HepG2 (cell line): ENCODE measurements around the gene SLCO4A1. TPM values are rescaled to one million over a fixed set of nuclear protein-coding genes. Genes with fewer than 3 reads are reported as not detected.

ENCODE experiments used
- ATAC-seq: fragments of 200-7000 bp; cut with Tn5 transposase; 3 replicates; pipeline ENCODE4 v1.9.1; 2020; ENCODE audit warnings: mild to moderate bottlenecking, moderate library complexity
- BruUV-seq: library from RNA; stranded (reverse); fragments of 400-500 nt; replicated peaks from 2 replicates; lab custom pipeline; 2021; lab: Mats Ljungman, UMichigan
- CTCF ChIA-PET: fragments of 300-600 bp; formaldehyde crosslinking; extraction: SDS; loops from one replicate; lab custom pipeline; 2021; ENCODE audit warnings: low total read pairs, inconsistent platforms, low intra/inter-chr PET ratio; lab: Yijun Ruan, JAX
- POLR2A ChIA-PET: fragments of 350-600 bp; sonication (Branson Sonifier 250); formaldehyde crosslinking; loops from one replicate; lab custom pipeline; 2020; ENCODE audit warnings: antibody characterized with exemption, inconsistent platforms; lab: Yijun Ruan, JAX
- DNase-seq: peaks from one replicate; pipeline ENCODE4 v3.0.0-alpha.2; 2015; ENCODE audit warnings: low spot score
- FAIRE-seq: peaks from 3 replicates; lab custom pipeline; 2011; peaks lifted over from hg19 to GRCh38; lab: Jason Lieb, UNC
- H2AFZ ChIP-seq: one replicate; pipeline ENCODE4 v1.6.1; 2011; ENCODE audit warnings: low read length, inconsistent platforms
- H3K27ac ChIP-seq: fragments of 300-600 bp; 3 replicates; pipeline ENCODE4 v1.8.0; 2011; ENCODE audit warnings: mixed run types, mild to moderate bottlenecking, mixed read lengths, low read length, inconsistent platforms; ENCODE audit not compliant: insufficient read depth; ENCODE audit errors: extremely low read length
- H3K27me3 ChIP-seq, 2 experiments: fragments of 200-600 bp in 1 of 2; 2 replicates in 1 of 2; 3 replicates in 1 of 2; pipeline versions ENCODE4 v1.6.0 to v1.8.0; 2011; ENCODE audit warnings: low read length in 2 of 2, mild to moderate bottlenecking in 2 of 2, moderate library complexity in 2 of 2, inconsistent platforms in 1 of 2; ENCODE audit not compliant: insufficient read depth in 2 of 2, control insufficient read depth in 1 of 2
- H3K36me3 ChIP-seq, 2 experiments: fragments of 200-600 bp in 1 of 2; replicated peaks in 1 of 2; 2 replicates in 1 of 2; 3 replicates in 1 of 2; pipeline versions ENCODE4 v1.5.1 to v1.8.0; 2011; ENCODE audit warnings: low read length in 2 of 2, inconsistent platforms in 1 of 2; ENCODE audit not compliant: insufficient read depth in 2 of 2, control insufficient read depth in 1 of 2
- H3K4me1 ChIP-seq: 2 replicates; pipeline ENCODE4 v1.5.1; 2012; ENCODE audit warnings: low read length, inconsistent platforms; ENCODE audit not compliant: insufficient read depth
- H3K4me2 ChIP-seq: 2 replicates; pipeline ENCODE4 v1.6.0; 2011; ENCODE audit warnings: low read depth, low read length, inconsistent platforms
- H3K4me3 ChIP-seq, 3 experiments: fragments of 200-600 bp in 1 of 3; sonication (generic), shearing (Covaris generic) in 1 of 3; replicated peaks in 1 of 3; 2 replicates each; pipeline ENCODE4 v1.5.1; 2011 to 2016; ENCODE audit warnings: low read length in 3 of 3, inconsistent platforms in 2 of 3, low read depth in 2 of 3, mild to moderate bottlenecking in 2 of 3, control low read depth in 1 of 3, mixed read lengths in 1 of 3; ENCODE audit not compliant: insufficient read depth in 1 of 3
- H3K79me2 ChIP-seq: one replicate; pipeline ENCODE4 v1.6.1; 2011; ENCODE audit warnings: low read length, inconsistent platforms; ENCODE audit not compliant: insufficient read depth
- H3K9ac ChIP-seq: 2 replicates; pipeline ENCODE4 v1.6.0; 2011; ENCODE audit warnings: mild to moderate bottlenecking, low read depth, low read length, inconsistent platforms; ENCODE audit not compliant: insufficient read depth
- H3K9me3 ChIP-seq: 2 replicates; pipeline ENCODE4 v1.5.1; 2012; ENCODE audit warnings: mild to moderate bottlenecking, low read length
- H4K20me1 ChIP-seq: 2 replicates; pipeline ENCODE4 v1.6.0; 2011; ENCODE audit warnings: inconsistent platforms, mild to moderate bottlenecking, low read length, moderate library complexity; ENCODE audit not compliant: insufficient read depth
- CBX1 ChIP-seq: IDR thresholded peaks from one replicate; pipeline ENCODE4 v1.6.1; 2016; ENCODE audit warnings: antibody characterized with exemption, low read depth
- ESRRA ChIP-seq: sonication (generic); formaldehyde crosslinking; IDR thresholded peaks from 2 replicates; pipeline ENCODE4 v1.5.1; 2020; ENCODE audit warnings: mild to moderate bottlenecking, low read depth, missing genetic modification reagents
- HIVEP1 ChIP-seq: sonication (generic); formaldehyde crosslinking; IDR thresholded peaks from 2 replicates; pipeline ENCODE4 v1.4.0; 2020; ENCODE audit warnings: mild to moderate bottlenecking, missing genetic modification reagents
- MEF2D ChIP-seq: sonication (generic); formaldehyde crosslinking; IDR thresholded peaks from 2 replicates; pipeline ENCODE4 v1.5.1; 2020; ENCODE audit warnings: mild to moderate bottlenecking, missing genetic modification reagents
- NRL ChIP-seq: sonication (generic); formaldehyde crosslinking; IDR thresholded peaks from 2 replicates; pipeline ENCODE4 v1.5.0; 2020; ENCODE audit warnings: missing genetic modification reagents, mild to moderate bottlenecking, moderate library complexity, borderline replicate concordance
- SIX1 ChIP-seq: sonication (generic); formaldehyde crosslinking; IDR thresholded peaks from 2 replicates; pipeline ENCODE4 v1.4.0; 2020; ENCODE audit warnings: missing genetic modification reagents, borderline replicate concordance
- SPEN ChIP-seq: sonication (generic); formaldehyde crosslinking; IDR thresholded peaks from 2 replicates; pipeline ENCODE4 v1.5.1; 2020; ENCODE audit warnings: low read depth, mild to moderate bottlenecking, missing genetic modification reagents
- TMF1 ChIP-seq: sonication (generic); formaldehyde crosslinking; IDR thresholded peaks from 2 replicates; pipeline ENCODE4 v1.8.1; 2022; ENCODE audit warnings: low read depth, missing genetic modification reagents
- ZFP36L1 ChIP-seq: sonication (generic); formaldehyde crosslinking; IDR thresholded peaks from 2 replicates; pipeline ENCODE4 v1.8.0; 2022; ENCODE audit warnings: mild to moderate bottlenecking, missing genetic modification reagents, moderate library complexity
- ZNF138 ChIP-seq: sonication (generic); formaldehyde crosslinking; IDR thresholded peaks from 2 replicates; pipeline ENCODE4 v1.5.0; 2020; ENCODE audit warnings: mild to moderate bottlenecking, low read depth, missing genetic modification reagents
- WGBS: methylation state at CpG from one replicate; pipeline ENCODE4 v1.1.6; 2017; ENCODE audit warnings: low lambda C conversion rate; 5-methylcytosine and 5-hydroxymethylcytosine counted together
- in situ Hi-C: cut with HindIII; loops from 2 replicates; pipeline ENCODE4 v1.10.0; 2017; ENCODE audit warnings: low pct_unique_long_range_greater_than_20kb; ENCODE audit not compliant: extremely low pct_ligation_motif_present
- intact Hi-C: fragments of 100-400 bp; cut with micrococcal nuclease; formaldehyde crosslinking; loops from one replicate; pipeline ENCODE4 v1.10.0; 2022; ENCODE audit not compliant: unreplicated experiment
- polyA plus RNA-seq, 8 experiments: library from polyadenylated mRNA; depleted of rRNA in 3 of 8; stranded (reverse) in 7 of 8; unstranded in 1 of 8; fragments of >200 nt; fragmentation: Illumina TruSeq in 4 of 8; extraction: Trizol in 4 of 8; gene quantifications; 2 replicates each; pipeline versions ENCODE4 v1.2.1 to v1.2.3, GENCODE V29; 2011 to 2016; ENCODE audit warnings: low read depth in 4 of 8, missing spikeins in 1 of 8, mixed read lengths in 1 of 8; ENCODE audit not compliant: insufficient read depth in 1 of 8
- total RNA-seq, 5 experiments: library from RNA; depleted of rRNA; stranded (reverse); fragments of >200 nt; fragmentation: Illumina TruSeq; extraction: Trizol; gene quantifications; 2 replicates each; pipeline ENCODE4 v1.2.3, GENCODE V29; 2016; ENCODE audit warnings: low read depth in 1 of 5
- TF ChIP-seq, protein P1 (sequence below): IDR thresholded peaks from 2 replicates; pipeline ENCODE4 v1.6.1; 2016; ENCODE audit warnings: mild to moderate bottlenecking, missing biosample characterization, missing genetic modification reagents
- TF ChIP-seq, protein P2 (sequence below): sonication (generic); formaldehyde crosslinking; IDR thresholded peaks from 2 replicates; pipeline ENCODE4 v1.5.1; 2020; ENCODE audit warnings: mild to moderate bottlenecking, missing genetic modification reagents, moderate library complexity
- TF ChIP-seq, protein P3 (sequence below): sonication (generic); formaldehyde crosslinking; IDR thresholded peaks from 2 replicates; pipeline ENCODE4 v1.5.0; 2020; ENCODE audit warnings: missing genetic modification reagents, mild to moderate bottlenecking, borderline replicate concordance

Gene SLCO4A1
- total and polyA plus RNA-seq, 2 of the 13 experiments (the other 11 are each of a cell fraction or from before 2014, with no cell fraction given), result 55.5 to 112 TPM

DNA sequence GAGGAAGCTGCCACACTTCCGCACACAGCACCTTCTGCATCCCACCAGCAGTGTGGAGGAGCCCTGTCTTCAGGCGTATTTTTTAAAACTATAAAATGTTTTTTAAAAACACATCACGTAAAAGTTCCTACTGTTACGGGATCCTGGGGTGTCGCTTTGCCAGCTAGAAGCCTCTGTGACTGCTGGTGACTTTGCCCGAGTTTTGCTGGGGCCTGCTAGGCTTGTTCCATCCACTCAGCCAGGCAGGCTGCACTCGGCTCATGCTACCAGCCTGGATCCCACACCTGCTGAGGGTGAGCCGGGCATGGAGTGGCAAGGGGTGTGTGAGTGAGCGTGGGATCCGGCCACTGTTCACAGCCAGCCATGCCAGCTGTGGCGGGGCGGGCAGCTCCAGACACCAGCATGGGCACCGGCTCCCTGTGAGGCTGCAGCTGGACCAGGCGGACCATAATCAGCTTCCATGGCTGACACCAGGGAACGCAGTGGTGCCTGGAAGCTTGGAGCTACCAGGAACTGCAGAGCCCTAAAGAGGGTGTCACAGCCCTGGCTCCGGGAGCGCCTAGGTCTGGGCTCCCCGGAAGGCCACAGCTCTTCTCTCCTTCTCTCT is 12.3 kb upstream of the SLCO4A1 start (continued):
- no peak for TF ChIP-seq CBX1
- no peak; the same call in 1 of the 2 replicates for TF ChIP-seq ESRRA
- no peak for TF ChIP-seq MEF2D (CRISPR knock-in tag)
- TF ChIP-seq, protein P1, sequence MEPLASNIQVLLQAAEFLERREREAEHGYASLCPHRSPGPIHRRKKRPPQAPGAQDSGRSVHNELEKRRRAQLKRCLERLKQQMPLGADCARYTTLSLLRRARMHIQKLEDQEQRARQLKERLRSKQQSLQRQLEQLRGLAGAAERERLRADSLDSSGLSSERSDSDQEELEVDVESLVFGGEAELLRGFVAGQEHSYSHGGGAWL (CRISPR knock-in tag), result 0 out of 2 replicates have a peak, but pooled peaks have one; percentile 35
- TF ChIP-seq HIVEP1 (CRISPR knock-in tag), result peak; percentile 68; the same call in 1 of the 2 replicates
- TF ChIP-seq, all 625 proteins: peak for 8

GRCh38 chr20:62631336-62632308 is 10.7 kb upstream of the SLCO4A1 start:
- Histone ChIP-seq H3K9ac (no peak overlapping the region), H2AFZ (no peak overlapping the region), H3K4me1 (peaks cover 63% of the 10 kb centered on the region), H4K20me1 (no peaks in the 10 kb centered on the region), H3K27ac (no peak overlapping the region), H3K36me3 (no peaks in the 10 kb centered on the region), H3K27me3 (peaks cover 28 to 79% of the 10 kb centered on the region in 2 experiments), H3K9me3 (no peaks in the 10 kb centered on the region), H3K4me3 (no peak overlapping the region), H3K79me2 (no peaks in the 10 kb centered on the region), H3K4me2 (no peak overlapping the region; the same call in 1 of the 2 replicates)
- no peak for ATAC-seq
- in situ Hi-C loops, result no loop called here
- BruUV-seq, result no TSS peak
- ChIA-PET CTCF (no interaction called here), POLR2A (no interaction called here)
- intact Hi-C loops, result no loop called here
- FAIRE-seq, result no peak
- no peak for DNase-seq
- WGBS, result 53% methylated on average over 23 of the region's 24 CpGs
- 0 out of 2 replicates have a peak, but pooled peaks have one; percentile 31 for TF ChIP-seq SPEN (CRISPR knock-in tag)
- TF ChIP-seq ZFP36L1 (CRISPR knock-in tag), result no peak
- 0 out of 2 replicates have a peak, but pooled peaks have one; percentile 35 for TF ChIP-seq ZNF138
- no peak for TF ChIP-seq MEF2D (CRISPR knock-in tag)
- TF ChIP-seq TMF1 (CRISPR knock-in tag), result no peak
- TF ChIP-seq SIX1 (CRISPR knock-in tag), result peak; percentile 72; the same call in 1 of the 2 replicates
- TF ChIP-seq, protein P2, sequence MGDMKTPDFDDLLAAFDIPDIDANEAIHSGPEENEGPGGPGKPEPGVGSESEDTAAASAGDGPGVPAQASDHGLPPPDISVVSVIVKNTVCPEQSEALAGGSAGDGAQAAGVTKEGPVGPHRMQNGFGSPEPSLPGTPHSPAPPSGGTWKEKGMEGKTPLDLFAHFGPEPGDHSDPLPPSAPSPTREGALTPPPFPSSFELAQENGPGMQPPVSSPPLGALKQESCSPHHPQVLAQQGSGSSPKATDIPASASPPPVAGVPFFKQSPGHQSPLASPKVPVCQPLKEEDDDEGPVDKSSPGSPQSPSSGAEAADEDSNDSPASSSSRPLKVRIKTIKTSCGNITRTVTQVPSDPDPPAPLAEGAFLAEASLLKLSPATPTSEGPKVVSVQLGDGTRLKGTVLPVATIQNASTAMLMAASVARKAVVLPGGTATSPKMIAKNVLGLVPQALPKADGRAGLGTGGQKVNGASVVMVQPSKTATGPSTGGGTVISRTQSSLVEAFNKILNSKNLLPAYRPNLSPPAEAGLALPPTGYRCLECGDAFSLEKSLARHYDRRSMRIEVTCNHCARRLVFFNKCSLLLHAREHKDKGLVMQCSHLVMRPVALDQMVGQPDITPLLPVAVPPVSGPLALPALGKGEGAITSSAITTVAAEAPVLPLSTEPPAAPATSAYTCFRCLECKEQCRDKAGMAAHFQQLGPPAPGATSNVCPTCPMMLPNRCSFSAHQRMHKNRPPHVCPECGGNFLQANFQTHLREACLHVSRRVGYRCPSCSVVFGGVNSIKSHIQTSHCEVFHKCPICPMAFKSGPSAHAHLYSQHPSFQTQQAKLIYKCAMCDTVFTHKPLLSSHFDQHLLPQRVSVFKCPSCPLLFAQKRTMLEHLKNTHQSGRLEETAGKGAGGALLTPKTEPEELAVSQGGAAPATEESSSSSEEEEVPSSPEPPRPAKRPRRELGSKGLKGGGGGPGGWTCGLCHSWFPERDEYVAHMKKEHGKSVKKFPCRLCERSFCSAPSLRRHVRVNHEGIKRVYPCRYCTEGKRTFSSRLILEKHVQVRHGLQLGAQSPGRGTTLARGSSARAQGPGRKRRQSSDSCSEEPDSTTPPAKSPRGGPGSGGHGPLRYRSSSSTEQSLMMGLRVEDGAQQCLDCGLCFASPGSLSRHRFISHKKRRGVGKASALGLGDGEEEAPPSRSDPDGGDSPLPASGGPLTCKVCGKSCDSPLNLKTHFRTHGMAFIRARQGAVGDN, result peak; percentile 16; the same call in 1 of the 2 replicates
- TF ChIP-seq, protein P3, sequence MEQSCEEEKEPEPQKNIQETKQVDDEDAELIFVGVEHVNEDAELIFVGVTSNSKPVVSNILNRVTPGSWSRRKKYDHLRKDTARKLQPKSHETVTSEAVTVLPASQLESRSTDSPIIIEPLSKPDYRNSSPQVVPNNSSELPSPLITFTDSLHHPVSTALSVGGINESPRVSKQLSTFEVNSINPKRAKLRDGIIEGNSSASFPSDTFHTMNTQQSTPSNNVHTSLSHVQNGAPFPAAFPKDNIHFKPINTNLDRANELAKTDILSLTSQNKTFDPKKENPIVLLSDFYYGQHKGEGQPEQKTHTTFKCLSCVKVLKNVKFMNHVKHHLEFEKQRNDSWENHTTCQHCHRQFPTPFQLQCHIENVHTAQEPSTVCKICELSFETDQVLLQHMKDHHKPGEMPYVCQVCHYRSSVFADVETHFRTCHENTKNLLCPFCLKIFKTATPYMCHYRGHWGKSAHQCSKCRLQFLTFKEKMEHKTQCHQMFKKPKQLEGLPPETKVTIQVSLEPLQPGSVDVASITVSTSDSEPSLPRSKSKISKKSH, result peak; percentile 29; the same call in 1 of the 2 replicates
- TF ChIP-seq, protein P1 (CRISPR knock-in tag), result no peak
- TF ChIP-seq NRL, result 0 out of 2 replicates have a peak, but pooled peaks have one; percentile 53
